Stimulated activated effector memory CD8-positive, alpha-beta T cell treated with anti-CD3 and anti-CD28 coated beads, Interleukin-12 subunit alpha, Interleukin-12 subunit beta, amount 100 ng/mL, for 72 hours (primary cell): ENCODE measurements around the gene CFAP46.
"Not testable (repeated sequence)": the region's sequence is repeated elsewhere in the genome, so short reads cannot be mapped to it uniquely, and the experiment has no call there.

Experiments used
- ATAC-seq: fragments of 150-1000 bp; cut with Tn5 transposase; 2 replicates; pipeline ENCODE4 v1.10.0; 2021
- DNase-seq, 2 donors: peaks; one replicate each; pipeline ENCODE4 v3.0.0; 2021 to 2022; ENCODE audit warnings: low spot score in 2 of 2
- H3K27ac Mint-ChIP-seq: one replicate; pipeline ENCODE4 v1.8.0; 2022; ENCODE audit warnings: mild to moderate bottlenecking, mixed read lengths
- H3K36me3 Mint-ChIP-seq: one replicate; pipeline ENCODE4 v1.8.0; 2022; ENCODE audit warnings: mild to moderate bottlenecking, mixed read lengths
- H3K4me1 Mint-ChIP-seq: one replicate; pipeline ENCODE4 v1.8.0; 2022; ENCODE audit warnings: mixed read lengths
- H3K4me3 Mint-ChIP-seq: one replicate; pipeline ENCODE4 v1.8.0; 2022; ENCODE audit warnings: mild to moderate bottlenecking, mixed read lengths
- H3K9me3 Mint-ChIP-seq: one replicate; pipeline ENCODE4 v1.8.0; 2022; ENCODE audit warnings: mixed read lengths

Gene CFAP46

DNA sequence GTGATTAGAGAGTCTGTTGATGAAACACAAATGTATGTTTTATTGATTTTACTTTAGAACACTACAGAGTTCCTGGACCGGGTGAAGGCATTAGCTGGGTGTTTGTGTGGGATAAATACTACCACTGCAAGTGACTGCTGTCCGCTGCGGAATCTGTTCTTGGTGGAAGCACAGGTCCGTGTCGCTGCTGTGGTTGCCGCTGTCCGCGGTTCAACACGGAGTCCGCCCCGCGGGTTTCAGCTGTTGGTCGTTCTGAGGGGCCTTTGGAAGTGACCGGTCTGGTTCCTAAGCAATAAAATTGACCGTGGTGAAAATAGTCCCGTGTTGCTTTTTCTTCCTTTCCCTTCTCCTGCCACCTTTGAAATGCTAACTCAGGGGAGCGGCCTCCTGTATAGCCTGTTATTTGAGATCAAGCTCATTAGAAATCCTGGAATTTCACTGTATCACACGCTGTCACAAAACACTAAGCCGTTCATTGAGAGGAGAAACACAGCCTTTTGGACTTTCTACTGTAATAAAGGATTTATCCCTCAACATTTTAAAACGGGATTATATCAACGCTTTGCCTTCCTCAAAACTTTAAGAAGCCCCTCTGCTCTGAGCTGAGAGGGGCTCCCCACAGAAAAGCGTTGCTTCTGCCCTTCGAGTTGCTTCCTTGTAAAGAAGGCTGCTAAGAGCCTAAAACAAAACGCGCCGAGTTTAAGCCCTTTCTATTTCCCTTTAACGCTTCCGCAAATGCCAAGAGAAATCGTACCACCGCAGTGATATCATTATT lies 159.0 kb downstream of the CFAP46 start:
- no peak overlapping the region for H3K27ac Mint-ChIP-seq
- ATAC-seq (no peak), DNase-seq (no peak)
- peaks cover 11% of the 10 kb centered on the region for H3K36me3 Mint-ChIP-seq
- no peaks in the 10 kb centered on the region for H3K9me3 Mint-ChIP-seq
- H3K4me3 Mint-ChIP-seq = no peak overlapping the region
- H3K4me1 Mint-ChIP-seq = no peaks in the 10 kb centered on the region

DNA sequence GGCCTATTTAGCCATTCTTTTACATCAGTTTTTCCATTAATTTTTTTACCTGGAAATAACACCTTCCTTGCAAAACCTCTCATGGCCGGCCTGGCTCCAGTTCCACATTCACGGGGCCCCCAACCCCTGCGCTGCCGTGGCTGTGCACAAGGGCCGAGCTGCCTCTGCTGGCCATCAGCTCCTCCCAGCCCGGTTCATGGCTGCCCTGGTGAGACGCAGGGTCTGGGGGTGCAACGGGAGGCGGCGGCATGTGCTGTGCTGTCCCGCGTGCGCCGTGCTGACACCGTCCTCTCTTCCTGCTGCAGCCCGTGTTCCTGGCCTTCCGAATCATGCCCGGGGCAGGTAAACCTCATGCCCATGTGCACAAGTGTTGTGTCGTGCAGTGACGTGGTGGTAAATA lies 160.8 kb downstream of the CFAP46 start:
- H3K27ac Mint-ChIP-seq = no peak overlapping the region
- H3K4me3 Mint-ChIP-seq = no peak overlapping the region
- ATAC-seq = no peak
- no peak for DNase-seq
- no peaks in the 10 kb centered on the region for H3K4me1 Mint-ChIP-seq
- H3K36me3 Mint-ChIP-seq = peaks cover 12% of the 10 kb centered on the region
- H3K9me3 Mint-ChIP-seq = no peaks in the 10 kb centered on the region

DNA sequence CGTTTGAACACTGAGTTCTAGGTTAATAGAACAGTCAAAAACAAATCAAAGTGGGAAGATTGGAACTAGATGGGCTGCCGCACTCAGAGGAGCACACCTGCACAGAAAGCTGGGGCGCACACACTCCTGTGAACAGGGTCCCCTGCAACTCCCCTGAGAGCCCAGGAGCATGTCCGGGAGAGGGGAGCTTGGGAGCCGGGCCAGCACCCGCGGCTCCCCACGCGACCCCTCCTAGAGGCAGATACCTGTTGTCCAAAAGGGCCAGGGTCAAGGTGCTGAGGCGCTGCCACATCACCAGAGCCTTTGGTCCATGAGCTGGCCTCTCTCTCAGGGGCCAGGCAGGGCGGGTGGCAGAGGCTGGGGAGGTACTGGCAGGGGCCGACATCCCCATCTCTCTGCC lies 162.0 kb downstream of the CFAP46 start:
- Mint-ChIP-seq H3K4me3 (no peak overlapping the region), H3K27ac (no peak overlapping the region), H3K9me3 (no peaks in the 10 kb centered on the region), H3K36me3 (peaks cover 12% of the 10 kb centered on the region), H3K4me1 (no peaks in the 10 kb centered on the region)
- DNase-seq (no peak), ATAC-seq (no peak)

DNA sequence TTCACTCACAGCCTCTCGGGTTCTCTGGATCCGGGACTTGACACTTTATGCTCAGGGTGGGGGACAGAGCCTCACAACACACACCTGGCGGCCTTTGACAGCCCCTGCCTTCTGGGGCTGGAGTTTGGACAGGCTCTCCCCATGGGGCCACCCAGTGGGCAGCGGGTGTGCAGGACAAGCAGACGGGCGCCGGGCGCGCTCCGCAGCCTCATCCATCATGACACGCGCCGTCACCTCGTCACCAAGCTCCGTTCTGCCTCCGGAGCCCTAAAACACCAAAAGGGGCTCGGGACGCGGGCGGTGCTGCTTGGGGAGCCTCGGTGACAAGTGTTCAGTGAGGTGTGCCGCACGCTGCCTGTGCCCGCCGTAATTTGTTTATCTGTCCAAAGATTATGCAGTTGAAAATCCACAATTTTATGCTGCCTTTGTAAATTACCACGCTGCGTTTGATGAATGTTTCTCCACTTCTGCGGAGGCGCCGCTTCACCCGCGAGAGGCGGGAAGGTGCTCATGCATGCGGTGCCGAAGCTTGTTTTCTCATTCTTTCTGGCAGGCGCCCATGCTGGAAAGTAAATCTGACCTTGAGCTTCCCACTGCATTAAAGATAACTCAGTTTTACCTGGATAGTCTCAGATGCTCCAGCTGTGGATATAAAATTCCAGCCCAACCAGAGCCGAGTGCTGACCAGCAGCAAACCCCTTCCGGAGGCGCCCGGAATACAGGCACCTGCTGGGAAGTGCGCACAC lies 162.6 kb downstream of the CFAP46 start:
- H3K4me3 Mint-ChIP-seq = no peak overlapping the region
- H3K27ac Mint-ChIP-seq = no peak overlapping the region
- peaks cover 8% of the 10 kb centered on the region for H3K36me3 Mint-ChIP-seq
- DNase-seq = no peak
- no peaks in the 10 kb centered on the region for H3K4me1 Mint-ChIP-seq
- no peak for ATAC-seq
- H3K9me3 Mint-ChIP-seq = no peaks in the 10 kb centered on the region

DNA sequence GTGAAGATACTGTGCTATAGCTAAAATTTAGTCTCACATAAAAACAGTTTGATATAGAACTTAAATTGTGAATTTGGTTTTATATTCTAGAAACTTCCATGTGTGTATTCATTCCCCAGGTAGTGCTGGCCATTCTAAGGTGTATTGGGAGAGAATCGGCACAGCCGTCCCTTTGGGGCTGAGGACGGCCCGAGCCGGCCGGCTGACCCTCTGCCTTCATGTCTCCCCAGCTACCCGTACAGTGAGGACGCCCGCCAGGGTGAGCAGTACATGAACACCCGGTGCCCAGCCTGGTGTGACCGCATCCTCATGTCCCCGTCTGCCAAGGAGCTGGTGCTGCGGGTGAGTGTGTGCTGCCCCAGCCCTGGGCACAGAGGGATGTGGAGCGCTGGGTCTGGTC lies 164.9 kb downstream of the CFAP46 start:
- no peak overlapping the region for H3K27ac Mint-ChIP-seq
- no peak overlapping the region for H3K4me3 Mint-ChIP-seq
- H3K4me1 Mint-ChIP-seq = no peaks in the 10 kb centered on the region
- peaks cover 6% of the 10 kb centered on the region for H3K36me3 Mint-ChIP-seq
- no peaks in the 10 kb centered on the region for H3K9me3 Mint-ChIP-seq
- ATAC-seq (no peak), DNase-seq (no peak)

DNA sequence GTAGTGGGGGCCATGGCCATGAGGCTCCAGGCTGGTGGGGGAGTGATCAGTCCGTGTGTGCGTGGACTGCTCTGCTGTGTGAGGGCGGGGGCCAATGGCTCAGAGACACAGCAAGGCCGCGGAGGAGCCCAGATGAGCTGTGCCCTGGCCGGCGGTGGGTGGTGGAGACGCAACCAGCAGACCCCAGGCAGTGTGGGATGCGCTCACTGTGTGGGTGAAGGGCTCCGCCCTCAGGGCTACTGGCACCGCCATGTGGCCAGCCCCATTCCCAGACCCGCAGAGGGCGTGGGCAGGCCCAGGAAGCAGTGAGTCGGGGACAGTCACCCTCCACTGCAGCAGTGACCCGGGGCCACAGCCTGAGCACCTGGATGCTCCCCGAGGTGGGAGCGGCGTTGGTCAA lies 165.5 kb downstream of the CFAP46 start:
- peaks cover 6% of the 10 kb centered on the region for H3K36me3 Mint-ChIP-seq
- H3K27ac Mint-ChIP-seq = no peak overlapping the region
- DNase-seq = no peak
- no peak for ATAC-seq
- no peak overlapping the region for H3K4me3 Mint-ChIP-seq
- H3K4me1 Mint-ChIP-seq = no peaks in the 10 kb centered on the region
- no peaks in the 10 kb centered on the region for H3K9me3 Mint-ChIP-seq

DNA sequence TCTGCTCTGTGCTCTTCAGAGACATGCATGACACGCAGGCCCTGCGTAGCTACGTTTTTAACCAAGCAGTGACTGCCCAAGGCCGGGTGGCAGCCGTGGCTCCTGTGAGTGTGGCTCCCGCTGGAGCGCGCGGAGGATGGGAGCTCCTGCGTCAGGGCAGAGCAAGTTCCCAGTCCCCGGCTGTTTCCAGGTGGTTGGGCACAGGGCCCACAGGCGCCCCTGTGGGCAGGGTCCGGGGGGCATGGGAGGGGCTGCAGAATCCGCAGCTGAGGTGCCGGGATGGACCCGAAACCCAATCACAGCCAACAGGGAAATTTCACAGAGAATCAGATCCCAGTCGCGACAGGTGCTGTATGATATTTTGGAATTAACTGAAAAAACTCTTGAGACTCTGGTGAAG lies 166.2 kb downstream of the CFAP46 start:
- no peaks in the 10 kb centered on the region for H3K4me1 Mint-ChIP-seq
- no peaks in the 10 kb centered on the region for H3K9me3 Mint-ChIP-seq
- DNase-seq = no peak
- ATAC-seq = no peak
- no peak overlapping the region for H3K27ac Mint-ChIP-seq
- H3K4me3 Mint-ChIP-seq = no peak overlapping the region
- H3K36me3 Mint-ChIP-seq = peaks cover 6% of the 10 kb centered on the region

DNA sequence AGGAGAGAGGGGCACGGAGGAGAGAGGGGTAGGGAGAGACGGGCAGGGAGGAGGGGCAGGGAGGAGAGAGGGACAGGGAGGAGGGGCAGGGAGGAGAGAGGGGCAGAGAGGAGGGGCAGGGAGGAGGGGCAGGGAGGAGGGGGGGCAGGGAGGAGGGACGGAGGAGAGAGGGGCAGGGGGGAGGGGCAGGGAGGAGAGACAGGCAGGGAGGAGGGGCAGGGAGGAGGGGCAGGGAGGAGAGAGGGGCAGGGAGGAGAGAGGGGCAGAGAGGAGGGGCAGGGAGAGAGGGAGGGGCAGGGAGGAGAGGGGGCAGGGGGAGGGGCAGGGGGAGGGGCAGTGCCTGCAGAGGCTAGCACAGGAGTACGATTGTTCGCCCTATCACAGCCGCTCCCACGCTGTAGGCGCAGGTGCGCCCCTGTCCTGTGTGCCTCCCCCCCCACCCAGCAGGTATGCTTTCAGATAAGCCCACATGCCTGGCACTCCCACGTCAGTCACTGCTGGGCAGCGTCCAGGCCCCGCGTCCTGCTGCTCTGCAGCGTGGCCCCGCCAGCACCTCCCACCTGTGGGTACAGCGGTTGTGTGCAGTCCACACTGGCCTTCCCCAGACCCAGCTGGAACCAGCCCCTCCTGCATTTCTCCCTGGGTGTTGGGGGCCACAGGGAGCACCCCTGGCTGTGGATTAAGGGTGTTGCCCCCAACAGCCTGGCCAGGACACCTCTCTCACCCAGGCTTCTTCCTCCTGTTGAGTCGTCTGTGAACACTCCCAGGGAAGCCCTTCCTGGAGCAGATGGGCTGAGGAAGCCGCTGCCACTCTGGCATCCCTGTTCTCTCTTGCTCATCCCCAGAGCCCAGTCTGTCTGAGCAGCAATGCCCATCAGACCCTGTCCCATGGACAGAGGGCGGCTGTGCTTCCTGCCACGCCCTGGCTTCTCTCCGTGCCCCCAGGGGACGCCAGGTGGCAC lies 167.2 kb downstream of the CFAP46 start:
- Mint-ChIP-seq H3K9me3 (no peaks in the 10 kb centered on the region), H3K4me3 (no peak overlapping the region), H3K4me1 (no peaks in the 10 kb centered on the region), H3K27ac (no peak overlapping the region), H3K36me3 (peaks cover 6% of the 10 kb centered on the region)
- ATAC-seq (no peak), DNase-seq (no peak)

DNA sequence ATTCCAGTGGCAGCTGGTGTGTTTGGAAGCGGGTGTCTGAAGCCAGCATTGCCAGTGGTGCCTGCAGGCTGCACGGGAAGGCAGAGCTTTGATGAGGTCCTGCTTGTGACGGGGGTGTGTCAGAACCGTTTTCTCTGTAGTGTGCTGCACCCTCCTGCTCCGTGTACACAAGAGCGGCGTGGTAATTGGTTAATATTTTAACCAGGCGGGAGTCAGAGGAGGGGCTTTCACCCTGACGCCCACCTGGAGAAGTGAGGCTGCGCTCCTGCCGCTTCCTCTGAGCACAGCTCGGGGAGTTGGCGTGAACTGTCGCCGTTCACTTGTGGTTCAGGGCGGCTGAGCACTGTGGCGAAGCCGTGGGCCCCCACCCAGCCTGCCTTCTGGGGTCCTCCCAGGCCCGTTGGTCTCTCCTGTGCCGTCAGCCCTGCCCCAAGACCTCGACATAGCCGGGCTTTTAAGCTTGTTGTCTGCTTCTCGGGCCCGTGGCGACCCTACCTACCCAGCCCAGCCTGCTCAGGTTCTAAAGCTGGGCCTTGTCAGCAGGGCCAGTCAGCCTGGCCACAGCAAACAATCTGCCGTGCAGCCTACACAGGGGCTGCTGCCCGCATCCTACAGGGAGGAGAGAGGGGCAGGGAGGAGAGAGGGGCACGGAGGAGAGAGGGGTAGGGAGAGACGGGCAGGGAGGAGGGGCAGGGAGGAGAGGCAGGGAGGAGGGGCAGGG lies 168.0 kb downstream of the CFAP46 start:
- DNase-seq (no peak), ATAC-seq (no peak)
- Mint-ChIP-seq H3K9me3 (no peaks in the 10 kb centered on the region), H3K4me3 (no peak overlapping the region), H3K36me3 (peaks cover 6% of the 10 kb centered on the region), H3K4me1 (no peaks in the 10 kb centered on the region), H3K27ac (no peak overlapping the region)

DNA sequence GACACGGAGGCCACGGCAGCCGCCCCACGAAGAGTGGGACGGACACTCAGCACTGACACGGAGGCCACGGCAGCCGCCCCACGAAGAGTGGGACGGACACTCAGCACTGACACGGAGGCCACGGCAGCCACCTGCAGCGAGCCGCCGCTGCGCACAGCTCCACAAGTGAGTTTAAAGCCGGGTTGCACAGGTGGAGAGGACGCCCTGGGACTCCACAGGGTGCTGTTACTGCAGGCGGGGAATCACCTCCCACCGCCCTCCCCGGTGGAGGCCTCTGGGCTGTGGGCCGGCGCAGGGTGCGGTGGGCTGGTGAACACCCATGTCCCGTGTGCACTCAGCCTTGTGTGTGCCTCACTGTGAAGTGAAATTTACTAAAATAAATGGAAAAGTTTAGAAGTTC lies 169.6 kb downstream of the CFAP46 start:
- H3K27ac Mint-ChIP-seq, H3K4me3 Mint-ChIP-seq, H3K9me3 Mint-ChIP-seq, ATAC-seq, H3K4me1 Mint-ChIP-seq, DNase-seq, H3K36me3 Mint-ChIP-seq: not testable (repeated sequence)

DNA sequence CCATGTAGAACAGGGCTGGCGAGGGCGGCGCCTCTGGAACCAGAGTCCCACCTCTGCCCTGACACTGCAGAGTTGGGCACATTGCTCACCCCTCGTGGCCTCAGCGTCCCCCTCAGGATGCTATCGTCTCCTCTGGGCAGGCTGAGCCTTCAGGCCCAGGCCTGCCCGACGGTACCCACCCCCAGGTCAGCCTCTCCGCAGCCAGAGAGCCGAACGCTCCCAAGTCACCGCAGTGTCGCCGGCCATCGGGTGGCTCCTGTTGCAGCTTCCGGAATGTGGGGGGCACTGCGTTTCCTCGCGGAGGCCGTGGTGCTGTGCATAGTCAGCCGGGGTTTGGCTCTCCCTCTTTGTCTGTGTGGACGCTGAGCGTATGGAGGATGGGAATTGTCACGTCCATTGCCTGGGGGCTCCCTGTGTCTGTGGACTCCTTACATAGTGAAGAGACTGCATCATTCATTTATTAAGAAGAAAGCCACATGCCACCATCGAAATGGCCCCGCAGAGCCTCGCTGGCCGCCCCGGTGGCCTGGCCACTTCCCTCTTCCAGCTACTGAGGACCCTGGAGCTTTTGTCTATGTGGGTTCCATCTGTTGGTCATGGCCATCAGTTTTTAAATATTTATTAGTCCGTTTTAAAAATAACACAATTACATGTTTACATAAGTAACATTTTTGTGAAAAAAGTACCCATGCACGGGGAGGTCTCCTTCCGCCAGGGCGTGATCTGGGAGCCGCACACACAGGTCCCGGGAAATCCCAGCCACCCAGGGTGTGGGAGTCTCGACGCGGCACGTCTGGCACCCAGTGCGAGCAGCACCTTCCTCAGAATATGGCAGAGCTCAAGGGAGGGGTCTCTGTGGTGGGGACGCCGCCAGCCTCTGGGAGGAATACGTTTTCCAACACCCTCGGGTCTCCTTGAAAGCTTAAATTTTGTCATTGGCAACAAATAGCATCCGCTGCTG lies 172.0 kb downstream of the CFAP46 start:
- Mint-ChIP-seq H3K36me3 (no peaks in the 10 kb centered on the region), H3K9me3 (no peaks in the 10 kb centered on the region), H3K27ac (no peak overlapping the region), H3K4me1 (no peaks in the 10 kb centered on the region), H3K4me3 (no peak overlapping the region)
- DNase-seq = no peak
- no peak for ATAC-seq

DNA sequence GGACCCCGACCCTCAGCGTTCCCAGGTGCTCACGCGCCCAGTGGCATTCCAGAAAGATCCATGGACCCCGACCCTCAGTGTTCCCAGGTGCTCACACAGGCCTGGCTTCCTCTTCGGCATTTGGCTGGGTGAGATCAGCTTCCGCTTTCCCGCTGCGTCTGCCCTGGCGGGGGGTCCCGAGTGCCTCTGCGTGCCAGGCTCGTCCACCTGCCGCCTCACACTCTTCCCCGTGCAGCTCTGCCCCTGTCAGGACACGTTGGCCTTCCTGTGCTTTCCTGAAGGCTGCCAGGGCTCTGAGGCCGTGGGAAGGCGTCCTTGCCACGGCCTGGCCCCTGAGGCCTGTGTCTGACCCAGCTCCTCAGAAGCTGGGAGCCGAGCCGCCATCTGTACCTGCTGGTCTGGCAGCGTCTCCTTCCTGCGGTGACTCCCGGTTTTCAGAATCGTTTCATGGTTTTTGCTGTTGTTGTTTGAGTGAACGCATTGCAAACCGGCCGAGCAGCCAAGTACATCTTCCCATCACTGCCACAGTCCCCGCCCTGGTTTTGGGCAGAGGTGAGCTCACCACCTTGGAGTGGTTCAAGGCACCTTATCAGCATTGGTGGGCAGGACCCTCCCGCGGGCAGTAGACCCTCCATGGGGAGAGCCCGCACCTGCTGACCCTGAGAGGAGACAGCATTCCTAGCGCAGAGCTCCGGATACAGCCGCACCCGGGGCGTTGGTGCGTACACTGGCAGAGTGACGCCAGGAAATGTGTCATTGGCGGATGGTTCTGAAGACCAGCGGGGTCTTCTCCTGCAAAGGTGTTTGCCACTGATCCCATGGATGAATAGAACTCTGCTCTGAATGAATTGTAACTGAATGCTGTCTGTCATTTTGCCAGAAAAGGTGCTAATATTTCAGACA lies 173.8 kb downstream of the CFAP46 start:
- no peak overlapping the region for H3K4me3 Mint-ChIP-seq
- DNase-seq (no peak), ATAC-seq (no peak)
- no peaks in the 10 kb centered on the region for H3K9me3 Mint-ChIP-seq
- H3K36me3 Mint-ChIP-seq = no peaks in the 10 kb centered on the region
- no peak overlapping the region for H3K27ac Mint-ChIP-seq
- peaks cover 5% of the 10 kb centered on the region for H3K4me1 Mint-ChIP-seq

DNA sequence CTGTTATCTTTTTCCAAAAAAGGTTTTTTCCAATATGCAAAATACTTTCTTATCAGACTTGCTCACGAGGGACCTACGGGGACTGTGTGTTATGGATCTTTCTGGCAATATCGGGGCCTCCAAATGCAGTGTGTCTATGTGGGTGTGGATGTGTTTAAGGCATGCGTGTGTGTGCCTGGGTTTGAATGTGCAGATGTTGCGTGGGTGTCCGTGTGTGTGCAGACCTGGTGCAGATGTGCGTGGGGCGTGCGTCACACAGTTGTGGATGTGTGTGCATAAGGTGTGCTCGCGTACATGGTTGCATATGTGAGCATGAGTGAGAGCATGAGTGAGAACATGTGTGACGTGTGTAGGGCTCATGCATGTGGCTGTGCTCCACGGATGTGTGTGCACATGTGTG lies 176.1 kb downstream of the CFAP46 start:
- Mint-ChIP-seq H3K4me1 (peaks cover 5% of the 10 kb centered on the region), H3K27ac (no peak overlapping the region), H3K36me3 (no peaks in the 10 kb centered on the region), H3K9me3 (no peaks in the 10 kb centered on the region), H3K4me3 (no peak overlapping the region)
- DNase-seq (no peak), ATAC-seq (no peak)
